SK-N-SH (cell line): Measurements from ENCODE around the gene C1S.

Experiments used
- CHD2 ChIP-seq: fragments of 150-350 bp; IDR thresholded peaks from 2 replicates; pipeline ENCODE4 v1.6.1; 2018; ENCODE audit warnings: low read length; ENCODE audit not compliant: partially characterized antibody
- CTCF ChIP-seq: fragments of 200-600 bp; sonication (generic); IDR thresholded peaks from 2 replicates; pipeline ENCODE4 v1.6.1; 2017; ENCODE audit warnings: antibody characterized with exemption, mild to moderate bottlenecking, moderate library complexity
- EP300 ChIP-seq, 2 experiments: IDR thresholded peaks; 2 replicates each; pipeline versions ENCODE4 v1.4.0 to v1.6.1; 2012; ENCODE audit warnings: borderline replicate concordance in 1 of 2, low read depth in 1 of 2, low read length in 1 of 2
- FOXM1 ChIP-seq: IDR thresholded peaks from 2 replicates; pipeline ENCODE4 v1.4.0; 2012; ENCODE audit warnings: low read depth, mild to moderate bottlenecking
- GATA2 ChIP-seq: sonication (generic); formaldehyde crosslinking; IDR thresholded peaks from 2 replicates; pipeline ENCODE4 v1.5.0; 2020; ENCODE audit warnings: mild to moderate bottlenecking, missing genetic modification reagents
- JUND ChIP-seq: IDR thresholded peaks from 2 replicates; pipeline ENCODE4 v1.4.0; 2012
- SIN3A ChIP-seq: IDR thresholded peaks from 2 replicates; pipeline ENCODE4 v1.6.1; 2012; ENCODE audit warnings: low read depth, mild to moderate bottlenecking, low read length, moderate library complexity, borderline replicate concordance
- TCF12 ChIP-seq: IDR thresholded peaks from 2 replicates; pipeline ENCODE4 v1.4.0; 2012
- TEAD4 ChIP-seq: IDR thresholded peaks from 2 replicates; pipeline ENCODE4 v1.4.0; 2012; ENCODE audit warnings: mild to moderate bottlenecking, borderline replicate concordance; ENCODE audit not compliant: insufficient read depth

- TF ChIP-seq TEAD4: no peak
- TF ChIP-seq FOXM1: no peak
- TF ChIP-seq CTCF: no peak
- no peak for TF ChIP-seq GATA2 (CRISPR knock-in tag)
- no peak for TF ChIP-seq EP300 (IDR thresholded peaks at IDR 0.05; ENCODE audit: borderline replicate concordance in 1 of 2, low read depth in 1 of 2, low read length in 1 of 2)
- no peak for TF ChIP-seq TCF12
- TF ChIP-seq SIN3A: no peak
- TF ChIP-seq JUND: no peak
- no peak for TF ChIP-seq CHD2
Measured at GRCh38 chr12:7083125-7083524, 22.6 kb downstream of the C1S start.
